HTERT RPE-1 (cell line): Measurements from ENCODE around the gene IFNG-AS1.

ENCODE experiments used
- in situ Hi-C: fragments of 300-500 bp; cut with MboI; formaldehyde crosslinking; loops from 4 replicates; pipeline ENCODE4 v1.14.3; 2020; ENCODE audit warnings: low sequenced_read_pairs

Gene IFNG-AS1

GRCh38 chr12:67989184-67989920 is at the start of gene IFNG-AS1:
Gene IFNG-AS1, plus strand, starts transcription at chr12:67989447.
- in situ Hi-C loops: no loop called here

GRCh38 chr12:67939611-67940010 is 49.6 kb upstream of the IFNG-AS1 start:
- in situ Hi-C loops: no loop called here

GRCh38 chr12:67940780-67941243 is 48.4 kb upstream of the IFNG-AS1 start:
- in situ Hi-C loops: no loop called here

- in situ Hi-C loops: no loop called here
Observed at GRCh38 chr12:67942724-67943123, 46.5 kb upstream of the IFNG-AS1 start.

GRCh38 chr12:67943141-67943892 is 45.9 kb upstream of the IFNG-AS1 start:
- in situ Hi-C loops: no loop called here

- in situ Hi-C loops: no loop called here
Observed at GRCh38 chr12:67944093-67944492, 45.2 kb upstream of the IFNG-AS1 start.

GRCh38 chr12:67952787-67953186 is 36.5 kb upstream of the IFNG-AS1 start:
- in situ Hi-C loops: no loop called here

GRCh38 chr12:67957383-67957782 is 31.9 kb upstream of the IFNG-AS1 start:
- in situ Hi-C loops: no loop called here

GRCh38 chr12:67958187-67958586 is 31.1 kb upstream of the IFNG-AS1 start:
- in situ Hi-C loops: no loop called here

GRCh38 chr12:67964456-67964855 is 24.8 kb upstream of the IFNG-AS1 start:
- in situ Hi-C loops: no loop called here

- in situ Hi-C loops: no loop called here
Observed at GRCh38 chr12:67966560-67966959, 22.7 kb upstream of the IFNG-AS1 start.

GRCh38 chr12:67968321-67968720 is 20.9 kb upstream of the IFNG-AS1 start:
- in situ Hi-C loops: no loop called here

GRCh38 chr12:67968725-67969124 is 20.5 kb upstream of the IFNG-AS1 start:
- in situ Hi-C loops: no loop called here

GRCh38 chr12:67969134-67969802 is 20.0 kb upstream of the IFNG-AS1 start:
- in situ Hi-C loops: no loop called here

- in situ Hi-C loops: no loop called here
Observed at GRCh38 chr12:67977668-67978067, 11.6 kb upstream of the IFNG-AS1 start.

- in situ Hi-C loops: no loop called here
Observed at GRCh38 chr12:67980391-67980790, 8.9 kb upstream of the IFNG-AS1 start.

- in situ Hi-C loops: no loop called here
Observed at GRCh38 chr12:67981287-67982162, 7.7 kb upstream of the IFNG-AS1 start.

- in situ Hi-C loops: no loop called here
Observed at GRCh38 chr12:67982164-67982563, 7.1 kb upstream of the IFNG-AS1 start.

- in situ Hi-C loops: no loop called here
Observed at GRCh38 chr12:67986632-67987031, 2.6 kb upstream of the IFNG-AS1 start.

GRCh38 chr12:67988601-67989021 is 636 bp upstream of the IFNG-AS1 start:
- in situ Hi-C loops: no loop called here

GRCh38 chr12:67991158-67991557 is 1.9 kb downstream of the IFNG-AS1 start:
- in situ Hi-C loops: no loop called here
